T-cell (primary cell): Measurements from ENCODE around the gene BRF1. TPM values are rescaled to one million over a fixed set of nuclear protein-coding genes. Genes with fewer than 3 reads are reported as not detected.
A peak's percentile ranks its signal among the peaks of the same experiment; 100 is the strongest.
"Not testable (repeated sequence)": the region's sequence is repeated elsewhere in the genome, so short reads cannot be mapped to it uniquely, and the experiment has no call there.

Experiments
- ATAC-seq, 4 experiments: fragments of 200-7000 bp in 3 of 4; fragments of 150-1000 bp in 1 of 4; cut with Tn5 transposase; replicated peaks in 1 of 4; 1 replicate in 3 of 4; 2 replicates in 1 of 4; pipeline ENCODE4 v1.10.0; 2021; ENCODE audit warnings: moderate library complexity in 3 of 4, mild to moderate bottlenecking in 2 of 4, moderate number of reproducible peaks in 1 of 4
- CTCF ChIA-PET, 2 donors: fragments of 300-600 bp; sonication (Branson Sonifier 250); formaldehyde crosslinking; loops; one replicate each; lab custom pipeline; 2022; ENCODE audit warnings: antibody characterized with exemption in 2 of 2; lab: Charles Lee
- POLR2A ChIA-PET, 2 donors: fragments of 300-600 bp; sonication (Branson Sonifier 250); formaldehyde crosslinking; loops; one replicate each; lab custom pipeline; 2022; ENCODE audit warnings: antibody characterized with exemption in 2 of 2; lab: Charles Lee
- DNase-seq, 35 experiments: peaks; one replicate each; pipeline versions ENCODE4 v3.0.0 to v3.0.0-alpha.2; 2013 to 2023
- H3K27ac ChIP-seq: one replicate; pipeline ENCODE4 v1.5.1; 2013; ENCODE audit warnings: low read length
- H3K27me3 ChIP-seq, 2 experiments: replicated peaks in 1 of 2; 1 replicate in 1 of 2; 2 replicates in 1 of 2; pipeline versions ENCODE4 v1.6.1 to v1.7.0; 2013; ENCODE audit warnings: low read length in 1 of 2, mixed read lengths in 1 of 2; ENCODE audit not compliant: control insufficient read depth in 2 of 2, insufficient read depth in 2 of 2; ENCODE audit errors: extremely low read depth in 1 of 2
- H3K36me3 ChIP-seq, 2 donors: 1 replicate in 1 of 2; 2 replicates in 1 of 2; pipeline versions ENCODE4 v1.6.1 to v1.7.0; 2013; ENCODE audit warnings: low read length in 1 of 2; ENCODE audit not compliant: control insufficient read depth in 2 of 2, insufficient read depth in 1 of 2; ENCODE audit errors: extremely low read depth in 1 of 2
- H3K4me1 ChIP-seq, 2 experiments: 1 replicate in 1 of 2; 2 replicates in 1 of 2; pipeline versions ENCODE4 v1.6.1 to v1.7.0; 2013; ENCODE audit warnings: low read length in 2 of 2, mixed read lengths in 1 of 2; ENCODE audit not compliant: insufficient read depth in 2 of 2, control insufficient read depth in 1 of 2; ENCODE audit errors: extremely low read depth in 1 of 2
- H3K4me3 ChIP-seq, 2 donors: 1 replicate in 1 of 2; 2 replicates in 1 of 2; pipeline versions ENCODE4 v1.5.1 to v1.7.0; 2013; ENCODE audit warnings: mild to moderate bottlenecking in 2 of 2, low read length in 1 of 2, moderate library complexity in 1 of 2; ENCODE audit not compliant: control insufficient read depth in 1 of 2; ENCODE audit errors: extremely low read depth in 1 of 2
- H3K9me3 ChIP-seq: 2 replicates; pipeline ENCODE4 v1.7.0; 2013
- H3K27ac Mint-ChIP-seq, 2 donors: one replicate each; pipeline ENCODE4 v1.8.0; 2020 to 2021; ENCODE audit warnings: mild to moderate bottlenecking in 2 of 2, mixed read lengths in 2 of 2
- H3K27me3 Mint-ChIP-seq, 2 donors: one replicate each; pipeline ENCODE4 v1.8.0; 2021 to 2022; ENCODE audit warnings: mixed read lengths in 2 of 2
- H3K36me3 Mint-ChIP-seq: one replicate; pipeline ENCODE4 v1.8.0; 2021; ENCODE audit warnings: mixed read lengths
- H3K4me1 Mint-ChIP-seq, 3 donors: one replicate each; pipeline ENCODE4 v1.8.0; 2020 to 2022; ENCODE audit warnings: mixed read lengths in 3 of 3, mild to moderate bottlenecking in 1 of 3
- H3K4me3 Mint-ChIP-seq, 3 donors: one replicate each; pipeline ENCODE4 v1.8.0; 2020 to 2022; ENCODE audit warnings: mild to moderate bottlenecking in 3 of 3, mixed read lengths in 3 of 3, moderate library complexity in 3 of 3
- H3K9me3 Mint-ChIP-seq, 3 donors: one replicate each; pipeline ENCODE4 v1.8.0; 2020 to 2022; ENCODE audit warnings: mixed read lengths in 3 of 3
- WGBS: methylation state at CpG from one replicate; pipeline ENCODE4 v1.1.5; 2013; ENCODE audit warnings: missing lambda C conversion rate; ENCODE audit not compliant: insufficient coverage; 5-methylcytosine and 5-hydroxymethylcytosine counted together
- total RNA-seq, 35 experiments: library from RNA in 6 of 35; stranded (reverse) in 6 of 35; fragments of 120-200 nt in 1 of 35; gene quantifications; one replicate each; pipeline versions ENCODE4 v1.2.1 to v1.2.4 and lab custom pipeline; 2013 to 2026

Gene BRF1
- total RNA-seq, 5 donors from 2014 or later (not counting 1 experiment from before 2014, with no cell fraction given), result 57.7 to 70.5 (median 66.5) TPM

- H3K4me3 ChIP-seq, result peak overlapping the region; percentile 74 to 85
- H3K9me3 ChIP-seq, result no peaks in the 10 kb centered on the region
- 7% methylated on average over 58 of the region's 65 CpGs for WGBS
- H3K27me3 ChIP-seq, result no peaks in the 10 kb centered on the region
- Mint-ChIP-seq H3K4me3 (peak overlapping the region; percentile 85 to 87 (median 86)), H3K27ac (peak overlapping the region; percentile 87 to 94), H3K27me3 (no peaks in the 10 kb centered on the region), H3K4me1 (peaks cover 42 to 46% (median 42%) of the 10 kb centered on the region in 3 donors), H3K9me3 (no peaks in the 10 kb centered on the region), H3K36me3 (no peaks in the 10 kb centered on the region)
- ATAC-seq, result peak; percentile 78 to 85 (median 82)
- H3K36me3 ChIP-seq, result peaks cover 0 to 4% of the 10 kb centered on the region in 2 donors
- peak overlapping the region; percentile 86 for H3K27ac ChIP-seq
- CTCF ChIA-PET, result interaction anchor here (0.6 to 1.0 kb wide), 7 partner anchors 9 to 237 kb away, joined by 3 to 8 read pairs (median 3); partner anchors contain the start of genes PACS2 (in 1 of the 2) and TEDC1 (in 1 of the 2)
- POLR2A ChIA-PET, result interaction anchor here (0.7 to 1.3 kb wide), 3 partner anchors 14 to 236 kb away, joined by 3 to 6 read pairs (median 4); partner anchors contain the start of genes GPR132 (in 1 of the 2) and PACS2 (in 1 of the 2)
- peaks cover 7 to 36% of the 10 kb centered on the region in 2 experiments for H3K4me1 ChIP-seq
- DNase-seq, result peak; percentile 83 to 100 (median 93)
Measured at GRCh38 chr14:105301103-105301914, 508 bp upstream of the BRF1 start.

- Mint-ChIP-seq H3K4me1 (peaks cover 37 to 42% (median 37%) of the 10 kb centered on the region in 3 donors), H3K36me3 (no peaks in the 10 kb centered on the region), H3K9me3 (no peaks in the 10 kb centered on the region), H3K27ac (peak overlapping the region; percentile 77 to 85), H3K27me3 (no peaks in the 10 kb centered on the region), H3K4me3 (peak overlapping the region; percentile 82 to 87 (median 86))
- Histone ChIP-seq H3K9me3 (no peaks in the 10 kb centered on the region), H3K4me3 (peak overlapping the region; percentile 58 to 74), H3K27me3 (no peaks in the 10 kb centered on the region), H3K27ac (peak overlapping the region; percentile 44), H3K36me3 (peaks cover 0 to 4% of the 10 kb centered on the region in 2 donors), H3K4me1 (peaks cover 7 to 31% of the 10 kb centered on the region in 2 experiments)
- ChIA-PET CTCF (no interaction called here), POLR2A (no interaction called here)
- DNase-seq (peak in 6 of 35 experiments; percentile 13 to 48 (median 18)), ATAC-seq (peak; percentile 2 to 8 (median 6))
- 8% methylated on average over 52 of the region's 54 CpGs for WGBS
Measured at GRCh38 chr14:105299654-105300541, 903 bp downstream of the BRF1 start.

GRCh38 chr14:105297311-105297710, 3.5 kb downstream of the BRF1 start:
- DNase-seq, H3K27ac ChIP-seq, CTCF ChIA-PET, H3K9me3 ChIP-seq, H3K36me3 ChIP-seq, H3K27ac Mint-ChIP-seq, H3K27me3 ChIP-seq, H3K27me3 Mint-ChIP-seq, H3K36me3 Mint-ChIP-seq, H3K4me3 ChIP-seq, H3K9me3 Mint-ChIP-seq, ATAC-seq: not testable (repeated sequence)
- Mint-ChIP-seq H3K4me3 (peak overlapping the region in 1 of 3 donors; percentile 5), H3K4me1 (peaks cover 51 to 54% (median 52%) of the 10 kb centered on the region in 3 donors)
- POLR2A ChIA-PET, result interaction anchor here (0.5 to 0.9 kb wide), 2 partner anchors 17 to 183 kb away, joined by 3 read pairs; partner anchors contain the start of gene PACS2 (in 1 of the 2)
- WGBS, result 74% methylated on average over 3 of the region's 11 CpGs
- peaks cover 29 to 56% of the 10 kb centered on the region in 2 experiments for H3K4me1 ChIP-seq

DNA sequence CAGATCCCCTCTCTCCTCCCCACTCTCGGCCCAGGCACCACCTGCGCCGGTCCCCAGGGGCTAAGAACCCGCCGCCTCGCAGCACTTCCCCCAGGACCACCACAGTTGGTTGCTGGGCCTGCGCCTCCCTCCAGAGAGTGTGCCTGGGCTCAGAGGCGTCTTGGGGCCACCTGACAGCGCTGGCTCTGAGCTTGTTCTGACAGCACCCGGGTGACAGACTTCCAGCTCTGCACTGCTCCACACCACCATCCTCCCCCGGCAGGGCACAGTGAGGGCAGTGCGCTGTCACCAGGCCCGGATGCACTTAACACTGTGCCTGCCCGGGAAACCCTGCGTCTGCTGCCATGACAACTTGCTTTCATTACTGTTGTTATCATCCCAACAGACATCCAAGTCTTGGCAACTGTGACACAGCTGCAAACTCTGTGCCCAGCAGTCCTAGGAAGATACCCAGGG, 6.6 kb downstream of the BRF1 start:
- Histone ChIP-seq H3K4me3 (peak overlapping the region in 1 of 2 donors; percentile 32), H3K9me3 (no peaks in the 10 kb centered on the region), H3K27ac (peak overlapping the region; percentile 51), H3K4me1 (peaks cover 25 to 58% of the 10 kb centered on the region in 2 experiments), H3K36me3 (no peaks in the 10 kb centered on the region), H3K27me3 (no peaks in the 10 kb centered on the region)
- ATAC-seq (peak; percentile 84 to 95 (median 88)), DNase-seq (peak in 34 of 35 experiments; percentile 44 to 78 (median 69))
- Mint-ChIP-seq H3K27me3 (no peaks in the 10 kb centered on the region), H3K36me3 (peaks cover 3% of the 10 kb centered on the region), H3K9me3 (no peaks in the 10 kb centered on the region), H3K27ac (peak overlapping the region; percentile 91), H3K4me3 (peak overlapping the region; percentile 60 to 70 (median 63)), H3K4me1 (peaks cover 43 to 59% (median 54%) of the 10 kb centered on the region in 3 donors)
- CTCF ChIA-PET, result no interaction called here
- WGBS, result 57% methylated on average over 15 of the region's 15 CpGs
- POLR2A ChIA-PET, result interaction anchor here in 1 of 2 donors (0.6 kb wide), 1 partner anchor 315 kb away, joined by 3 read pairs; no protein-coding TSS in a partner anchor

- 57% methylated on average over 17 of the region's 26 CpGs for WGBS
- Mint-ChIP-seq H3K9me3 (no peaks in the 10 kb centered on the region), H3K4me1 (peaks cover 34 to 53% (median 48%) of the 10 kb centered on the region in 3 donors), H3K27me3 (no peaks in the 10 kb centered on the region), H3K27ac (peak overlapping the region; percentile 69 to 91), H3K4me3 (peak overlapping the region; percentile 59 to 70 (median 63)), H3K36me3 (peaks cover 3% of the 10 kb centered on the region)
- Histone ChIP-seq H3K36me3 (no peaks in the 10 kb centered on the region), H3K4me3 (peak overlapping the region in 1 of 2 donors; percentile 4), H3K27ac (peak overlapping the region; percentile 51), H3K9me3 (no peaks in the 10 kb centered on the region), H3K27me3 (no peaks in the 10 kb centered on the region), H3K4me1 (peaks cover 25 to 50% of the 10 kb centered on the region in 2 experiments)
- peak in 3 of 4 experiments; percentile 40 to 59 (median 52) for ATAC-seq
- ChIA-PET CTCF (no interaction called here), POLR2A (interaction anchor here (0.6 kb wide), 4 partner anchors 10 to 1450 kb away, joined by 3 to 6 read pairs (median 4); no protein-coding TSS in a partner anchor)
- peak in 4 of 35 experiments; percentile 16 to 29 (median 22) for DNase-seq
Measured at GRCh38 chr14:105292826-105293711, 7.7 kb downstream of the BRF1 start.
